RPMI7951 (cell line): ENCODE results near the gene NEK11. TPM values are rescaled to one million over a fixed set of nuclear protein-coding genes. Genes with fewer than 3 reads are reported as not detected.

Experiments
- DNase-seq: peaks from one replicate; pipeline ENCODE4 v3.0.0-alpha.2; 2012; ENCODE audit warnings: low read depth
- total RNA-seq: library from RNA; depleted of rRNA; stranded (reverse); fragments of >200 nt; shearing (Covaris generic); gene quantifications from 2 replicates; pipeline ENCODE4 v1.2.3, GENCODE V29; 2014; rRNA removed

NEK11 gene
- total RNA-seq, 1 experiment from 2014 or later, result 4.0 TPM

DNA sequence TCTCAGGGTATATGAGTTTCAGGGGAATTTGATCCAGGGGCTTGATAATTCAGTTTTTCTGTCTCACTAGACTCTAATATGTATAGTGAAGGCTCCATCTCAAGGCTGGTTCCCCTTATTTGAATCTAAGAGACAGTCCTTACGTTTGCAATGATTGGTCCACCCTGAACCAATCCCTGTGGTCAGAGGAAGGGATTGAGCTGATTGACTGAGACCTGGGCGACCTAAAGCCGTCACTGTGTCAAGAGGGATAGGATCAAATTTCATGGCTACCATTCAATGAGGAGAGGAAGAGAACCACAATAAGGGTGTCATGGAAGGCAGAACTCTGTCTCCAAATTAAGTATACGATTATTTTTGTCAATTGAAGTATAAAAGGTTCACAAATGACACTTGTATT lies 371.2 kb downstream of the NEK11 start:
- no peak for DNase-seq

Other genes with a start within 250 kb of the NEK11 start
- 62.5 and 67.1 TPM in 2 replicates for gene ATP2C1, start 132.8 kb upstream of the NEK11 start, total RNA-seq
- gene ASTE1, start 52 bp upstream of the NEK11 start, total RNA-seq, result 11.1 and 11.5 TPM in 2 replicates